ENCODE results near the gene EN2. TPM values are rescaled to one million over a fixed set of nuclear protein-coding genes. Genes with fewer than 3 reads are reported as not detected.

The EN2 gene
- total RNA-seq, 2 donors from 2014 or later, result not detected

DNA sequence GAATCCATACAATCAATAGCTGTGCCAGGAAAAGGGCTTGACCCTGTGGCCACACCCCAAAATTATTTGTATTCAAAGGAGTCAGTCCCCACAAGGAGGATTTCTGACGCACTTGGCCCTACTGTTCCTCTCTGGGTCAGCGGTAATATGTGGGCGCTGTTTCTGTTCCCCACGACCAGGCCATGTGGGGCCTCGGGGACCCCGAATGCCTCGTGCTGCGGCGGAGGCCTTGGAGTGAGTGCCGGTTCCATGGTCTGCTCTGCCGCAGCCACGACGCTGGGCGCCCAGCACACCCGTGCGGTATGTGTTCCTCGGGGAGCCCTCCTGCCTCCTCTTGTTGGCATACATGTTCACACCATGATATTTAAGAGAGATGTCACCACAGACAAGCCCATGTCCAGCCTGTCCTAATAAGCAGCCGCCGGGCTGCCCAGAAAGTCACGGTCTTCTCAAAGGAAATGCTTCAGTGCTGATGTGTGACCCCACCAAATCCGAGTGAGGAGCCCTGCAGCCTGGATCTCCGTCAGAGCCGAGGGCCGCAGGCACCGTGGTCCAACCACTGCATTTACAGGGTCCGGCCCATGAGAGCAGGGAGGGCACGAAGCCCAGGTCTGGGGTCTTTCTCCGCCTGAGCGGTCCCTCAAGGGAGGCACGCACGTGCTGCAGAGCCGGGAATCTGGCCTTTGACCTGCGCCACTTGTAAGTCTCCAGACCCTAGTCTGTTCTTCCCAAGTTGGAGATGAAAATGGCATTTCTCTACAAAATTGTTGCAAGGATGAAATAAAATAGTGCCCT, 36.0 kb downstream of the EN2 start:
- TF ChIP-seq, protein P1, sequence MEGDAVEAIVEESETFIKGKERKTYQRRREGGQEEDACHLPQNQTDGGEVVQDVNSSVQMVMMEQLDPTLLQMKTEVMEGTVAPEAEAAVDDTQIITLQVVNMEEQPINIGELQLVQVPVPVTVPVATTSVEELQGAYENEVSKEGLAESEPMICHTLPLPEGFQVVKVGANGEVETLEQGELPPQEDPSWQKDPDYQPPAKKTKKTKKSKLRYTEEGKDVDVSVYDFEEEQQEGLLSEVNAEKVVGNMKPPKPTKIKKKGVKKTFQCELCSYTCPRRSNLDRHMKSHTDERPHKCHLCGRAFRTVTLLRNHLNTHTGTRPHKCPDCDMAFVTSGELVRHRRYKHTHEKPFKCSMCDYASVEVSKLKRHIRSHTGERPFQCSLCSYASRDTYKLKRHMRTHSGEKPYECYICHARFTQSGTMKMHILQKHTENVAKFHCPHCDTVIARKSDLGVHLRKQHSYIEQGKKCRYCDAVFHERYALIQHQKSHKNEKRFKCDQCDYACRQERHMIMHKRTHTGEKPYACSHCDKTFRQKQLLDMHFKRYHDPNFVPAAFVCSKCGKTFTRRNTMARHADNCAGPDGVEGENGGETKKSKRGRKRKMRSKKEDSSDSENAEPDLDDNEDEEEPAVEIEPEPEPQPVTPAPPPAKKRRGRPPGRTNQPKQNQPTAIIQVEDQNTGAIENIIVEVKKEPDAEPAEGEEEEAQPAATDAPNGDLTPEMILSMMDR (IDR thresholded peaks at IDR 0.05), result no peak
- intact Hi-C loops (cut with DNase I), result no loop called here
- Histone ChIP-seq H3K9ac (ENCODE audit: low read depth in 2 of 2, low read length in 2 of 2) (no peak overlapping the region), H3K36me3 (no peaks in the 10 kb centered on the region), H3K4me3 (no peak overlapping the region), H3K27ac (no peak overlapping the region), H3K9me3 (no peaks in the 10 kb centered on the region), H3K27me3 (no peaks in the 10 kb centered on the region), H3K4me1 (no peaks in the 10 kb centered on the region)
- no peak for DNase-seq

DNA sequence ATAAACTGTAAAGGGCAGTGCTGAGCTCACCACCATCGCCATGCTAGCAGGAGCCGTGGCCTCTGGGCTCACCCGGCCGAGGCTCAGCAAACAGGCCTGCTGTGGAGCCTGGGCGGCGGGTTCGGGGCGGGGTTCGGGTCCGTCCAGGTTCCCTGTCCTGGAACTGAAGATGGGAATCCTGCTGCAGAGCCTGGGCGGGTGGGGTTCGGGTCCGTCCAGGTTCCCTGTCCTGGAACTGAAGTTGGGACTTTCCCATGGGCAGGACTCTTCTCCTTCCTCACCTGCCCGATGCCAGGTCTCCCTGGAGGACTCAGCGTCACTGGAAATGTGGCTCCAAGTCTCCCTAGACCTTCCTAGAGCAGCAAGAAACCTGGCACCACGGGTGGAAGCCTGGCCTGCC, 36.6 kb downstream of the EN2 start:
- peaks cover 3% of the 10 kb centered on the region for H3K27me3 ChIP-seq
- intact Hi-C loops (cut with DNase I), result no loop called here
- DNase-seq, result no peak
- no peaks in the 10 kb centered on the region for H3K36me3 ChIP-seq
- TF ChIP-seq, protein P1 (IDR thresholded peaks at IDR 0.05), result no peak
- no peak overlapping the region for H3K4me3 ChIP-seq
- H3K4me1 ChIP-seq, result no peaks in the 10 kb centered on the region
- no peak overlapping the region for H3K27ac ChIP-seq
- H3K9ac ChIP-seq (ENCODE audit: low read depth in 2 of 2, low read length in 2 of 2), result no peak overlapping the region
- H3K9me3 ChIP-seq, result no peaks in the 10 kb centered on the region

DNA sequence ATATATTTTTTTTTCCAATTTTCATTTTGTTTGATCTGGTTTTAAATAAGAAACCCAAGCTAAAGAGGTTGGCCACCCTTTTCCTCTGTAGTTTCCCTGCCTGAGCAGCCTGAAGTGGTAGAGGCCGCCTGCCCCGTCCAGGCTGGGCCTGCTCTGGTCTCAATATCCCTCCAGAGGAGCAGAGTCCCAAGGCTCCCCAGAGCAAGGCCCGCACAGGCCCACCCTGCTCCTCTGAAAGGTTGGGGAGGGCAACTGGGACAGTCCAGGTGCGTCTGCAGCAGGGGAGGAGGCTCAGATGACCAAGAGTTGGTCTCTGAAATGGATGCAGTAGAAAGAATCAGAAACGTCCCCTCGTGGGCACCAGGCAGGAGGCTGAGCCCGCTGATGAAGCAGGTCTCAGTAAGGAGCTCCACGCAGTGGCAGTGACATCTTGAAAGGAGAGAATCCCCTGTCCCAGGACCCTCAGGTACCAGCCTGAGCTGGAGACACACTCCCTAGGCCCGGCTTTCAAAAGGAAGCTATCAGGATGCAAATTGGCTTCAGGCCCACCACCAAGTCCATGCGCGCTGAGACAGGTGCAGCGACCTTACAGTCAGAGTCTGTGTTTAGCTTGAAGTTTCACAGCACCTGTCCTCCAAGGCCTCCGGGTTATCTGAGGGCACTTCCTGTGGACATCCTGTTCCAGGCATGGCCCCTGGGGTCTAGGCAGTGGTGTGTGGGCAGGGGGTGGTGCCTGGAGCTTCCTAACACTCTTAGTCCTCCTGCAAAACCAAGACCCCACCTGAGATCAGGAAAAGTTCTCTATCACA, 37.7 kb downstream of the EN2 start:
- no peak overlapping the region for H3K9ac ChIP-seq (ENCODE audit: low read depth in 2 of 2, low read length in 2 of 2)
- no peaks in the 10 kb centered on the region for H3K4me1 ChIP-seq
- intact Hi-C loops (cut with DNase I), result no loop called here
- no peak overlapping the region for H3K4me3 ChIP-seq
- no peak for DNase-seq
- no peaks in the 10 kb centered on the region for H3K9me3 ChIP-seq
- H3K27ac ChIP-seq, result no peak overlapping the region
- no peaks in the 10 kb centered on the region for H3K36me3 ChIP-seq
- TF ChIP-seq, protein P1 (IDR thresholded peaks at IDR 0.05), result no peak
- H3K27me3 ChIP-seq, result peaks cover 6% of the 10 kb centered on the region

DNA sequence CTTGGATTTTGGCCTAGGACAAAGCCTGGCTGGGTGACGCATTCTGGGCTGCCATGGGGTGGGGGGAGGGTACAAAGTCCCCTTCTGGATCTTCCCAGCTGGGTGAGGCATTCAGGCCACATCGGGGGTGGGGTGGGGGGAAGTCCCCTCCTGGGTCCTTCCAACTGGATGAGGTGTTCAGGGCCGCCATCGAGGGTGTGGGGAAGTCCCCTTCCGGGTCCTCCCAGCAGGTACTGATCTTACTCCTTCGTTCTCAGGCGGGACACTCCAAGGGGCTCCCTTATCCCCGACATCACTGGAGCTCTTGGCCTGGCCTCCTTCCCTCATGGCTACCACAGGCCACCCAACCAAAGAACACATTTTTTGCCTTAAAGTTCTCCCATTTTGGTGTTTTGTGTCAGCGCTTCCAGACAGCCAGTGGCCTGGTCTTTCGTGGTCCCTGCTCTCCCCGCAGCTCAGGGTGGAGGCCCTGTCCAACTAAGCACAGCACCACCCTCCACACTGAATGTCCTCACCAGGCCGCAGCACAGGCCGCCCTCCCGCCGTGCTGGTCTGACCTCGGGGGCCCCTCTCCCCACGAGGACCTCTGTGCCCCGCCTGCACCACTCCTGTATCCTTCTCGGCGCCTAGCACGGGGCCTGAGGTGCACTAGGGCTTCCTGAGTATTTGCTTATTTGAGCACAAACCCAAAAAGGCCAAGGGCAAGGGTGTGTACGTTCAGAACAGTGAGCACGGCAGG, 38.5 kb downstream of the EN2 start:
- Histone ChIP-seq H3K4me3 (no peak overlapping the region), H3K9ac (ENCODE audit: low read depth in 2 of 2, low read length in 2 of 2) (no peak overlapping the region), H3K27me3 (peaks cover 6% of the 10 kb centered on the region), H3K4me1 (no peaks in the 10 kb centered on the region), H3K36me3 (no peaks in the 10 kb centered on the region), H3K9me3 (no peaks in the 10 kb centered on the region), H3K27ac (no peak overlapping the region)
- DNase-seq, result no peak
- intact Hi-C loops (cut with DNase I), result no loop called here
- TF ChIP-seq, protein P1 (IDR thresholded peaks at IDR 0.05), result no peak

DNA sequence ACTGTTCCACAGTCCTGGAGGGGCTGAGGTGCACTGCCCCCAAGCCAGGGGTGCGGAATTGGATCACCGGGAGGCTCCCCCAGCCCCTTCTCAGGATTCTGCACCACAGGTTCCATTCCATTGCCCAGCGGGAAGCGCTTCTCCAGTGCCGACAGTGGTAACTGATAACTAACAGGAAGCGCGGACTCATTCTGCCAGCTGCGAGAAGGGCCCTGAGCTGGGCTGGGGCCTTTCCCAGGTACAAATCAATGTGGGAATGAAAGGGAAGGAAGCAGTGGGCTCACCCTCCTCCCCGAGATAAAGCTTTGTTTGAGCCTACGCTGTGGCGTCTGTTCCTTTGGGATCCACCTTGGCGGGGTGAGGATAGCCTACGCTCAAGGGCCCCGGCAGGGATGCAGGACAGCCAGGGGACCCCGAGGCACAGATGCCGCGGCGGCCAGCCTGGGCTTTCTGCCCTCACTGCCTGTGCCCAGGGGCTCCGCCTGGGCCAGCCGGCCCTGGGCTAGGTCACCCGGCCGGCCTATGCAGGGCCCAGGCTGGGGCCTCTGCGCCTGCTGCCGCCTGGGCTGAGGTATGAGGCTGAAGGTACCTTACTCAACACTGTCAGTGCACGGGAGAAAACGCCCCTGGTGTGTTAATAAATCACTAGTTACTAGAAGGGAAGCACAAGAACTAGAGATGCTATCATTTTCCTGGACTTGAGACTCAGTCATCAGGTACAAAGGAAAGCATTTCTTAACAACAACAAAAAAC, 39.4 kb downstream of the EN2 start:
- intact Hi-C loops (cut with DNase I), result no loop called here
- H3K9me3 ChIP-seq, result no peaks in the 10 kb centered on the region
- no peak overlapping the region for H3K4me3 ChIP-seq
- no peaks in the 10 kb centered on the region for H3K36me3 ChIP-seq
- no peak overlapping the region for H3K9ac ChIP-seq (ENCODE audit: low read depth in 2 of 2, low read length in 2 of 2)
- no peak overlapping the region for H3K27ac ChIP-seq
- H3K27me3 ChIP-seq, result peaks cover 6% of the 10 kb centered on the region
- no peak for DNase-seq
- no peaks in the 10 kb centered on the region for H3K4me1 ChIP-seq
- TF ChIP-seq, protein P1 (IDR thresholded peaks at IDR 0.05), result no peak
